HG03135 (cell line): ENCODE results near the gene SRMS.
"Not testable (repeated sequence)": the region's sequence is repeated elsewhere in the genome, so short reads cannot be mapped to it uniquely, and the experiment has no call there.

ENCODE experiments used
- ATAC-seq: cut with Tn5 transposase; IDR thresholded peaks from one replicate; pipeline ENCODE4 v1.9.1; 2021; ENCODE audit warnings: mild to moderate bottlenecking, moderate library complexity; ENCODE audit not compliant: unreplicated experiment

The SRMS gene

GRCh38 chr20:63566395-63567135 is 19.0 kb upstream of the SRMS start:
- no peak for ATAC-seq

- no peak for ATAC-seq
These were observed 18.3 kb upstream of the SRMS start for GRCh38 chr20:63565699-63566335.

GRCh38 chr20:63565021-63565698 is 17.6 kb upstream of the SRMS start:
- no peak for ATAC-seq

GRCh38 chr20:63564036-63564810 is 16.7 kb upstream of the SRMS start:
- ATAC-seq, result no peak

GRCh38 chr20:63563225-63563935 is 15.8 kb upstream of the SRMS start:
- no peak for ATAC-seq

GRCh38 chr20:63562461-63563224 is 15.1 kb upstream of the SRMS start:
- ATAC-seq, result no peak

- no peak for ATAC-seq
These were observed 14.3 kb upstream of the SRMS start for GRCh38 chr20:63561624-63562396.

- ATAC-seq, result no peak
These were observed 13.5 kb upstream of the SRMS start for GRCh38 chr20:63560856-63561609.

- no peak for ATAC-seq
These were observed 12.8 kb upstream of the SRMS start for GRCh38 chr20:63560333-63560805.

- not testable (repeated sequence) for ATAC-seq
These were observed 12.2 kb upstream of the SRMS start for GRCh38 chr20:63559485-63560332.

- ATAC-seq, result no peak
These were observed 11.4 kb upstream of the SRMS start for GRCh38 chr20:63558804-63559484.

GRCh38 chr20:63557481-63557891 is 9.9 kb upstream of the SRMS start:
- ATAC-seq, result no peak

GRCh38 chr20:63556873-63557478 is 9.4 kb upstream of the SRMS start:
- ATAC-seq, result no peak

GRCh38 chr20:63555661-63556381 is 8.3 kb upstream of the SRMS start:
- ATAC-seq, result no peak

GRCh38 chr20:63554361-63555278 is 7.1 kb upstream of the SRMS start:
- no peak for ATAC-seq
